ENCODE data around the gene TAS2R31.

GRCh38 chr12:11067514-11067913 lies 36.3 kb upstream of the TAS2R31 start:
- TF ChIP-seq CTCF (optimal IDR thresholded peaks at IDR 0.05 in 1 of 3, IDR thresholded peaks at IDR 0.05 in 1 of 3, conservative IDR thresholded peaks at IDR 0.05 in 1 of 3; ENCODE audit: extremely low read depth in 1 of 3, insufficient read depth in 2 of 3, low read length in 3 of 3) = no peak
- no peak for TF ChIP-seq EZH2 (IDR thresholded peaks at IDR 0.05; ENCODE audit: low read length)
